GM12874 (cell line): ENCODE data around the gene HAPLN1.

Source experiments
- TF ChIP-seq, protein P1 (sequence below): IDR thresholded peaks from 2 replicates; pipeline ENCODE4 v1.5.1; 2011; ENCODE audit warnings: low read depth, mild to moderate bottlenecking, control low read depth, low read length, moderate library complexity; ENCODE audit not compliant: insufficient read depth

HAPLN1 gene

DNA sequence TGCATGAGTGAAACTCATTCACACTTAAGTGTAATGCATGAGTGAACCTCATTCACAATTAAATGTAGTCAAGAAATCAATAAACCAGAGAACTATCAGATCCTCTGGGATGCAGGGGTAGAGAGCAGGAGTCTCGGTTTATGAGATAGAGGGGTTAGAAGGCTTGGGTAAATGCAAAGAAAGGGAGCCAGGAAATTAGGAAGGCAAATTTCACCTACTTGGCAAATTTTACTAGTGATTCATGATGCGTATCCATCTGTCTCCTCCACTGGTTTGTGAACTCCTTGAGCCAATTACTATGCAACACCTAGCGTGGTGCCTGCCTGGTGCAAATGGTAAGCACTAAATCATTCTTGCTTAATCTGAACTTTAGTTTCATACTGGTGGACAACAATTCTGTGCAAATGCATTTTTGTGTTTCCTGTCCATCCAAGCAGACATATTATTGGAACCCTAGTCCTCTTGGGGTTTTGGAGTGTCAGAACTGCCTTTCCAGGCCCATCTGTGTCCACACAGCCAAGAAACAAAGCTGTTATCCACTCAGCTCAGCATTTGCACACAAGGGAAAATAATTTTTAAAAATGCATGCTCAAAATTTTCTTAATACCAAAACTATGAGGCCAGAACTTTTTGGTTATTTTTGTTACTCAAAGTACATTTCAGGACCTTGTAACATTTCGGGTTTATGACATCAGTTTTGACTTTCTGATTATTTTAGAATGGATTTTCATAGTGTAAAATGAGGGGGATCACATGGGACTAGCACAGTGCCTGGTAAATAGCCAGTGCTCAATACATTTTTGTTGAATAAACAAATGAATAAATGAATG, 5.2 kb downstream of the HAPLN1 start:
- TF ChIP-seq, protein P1, sequence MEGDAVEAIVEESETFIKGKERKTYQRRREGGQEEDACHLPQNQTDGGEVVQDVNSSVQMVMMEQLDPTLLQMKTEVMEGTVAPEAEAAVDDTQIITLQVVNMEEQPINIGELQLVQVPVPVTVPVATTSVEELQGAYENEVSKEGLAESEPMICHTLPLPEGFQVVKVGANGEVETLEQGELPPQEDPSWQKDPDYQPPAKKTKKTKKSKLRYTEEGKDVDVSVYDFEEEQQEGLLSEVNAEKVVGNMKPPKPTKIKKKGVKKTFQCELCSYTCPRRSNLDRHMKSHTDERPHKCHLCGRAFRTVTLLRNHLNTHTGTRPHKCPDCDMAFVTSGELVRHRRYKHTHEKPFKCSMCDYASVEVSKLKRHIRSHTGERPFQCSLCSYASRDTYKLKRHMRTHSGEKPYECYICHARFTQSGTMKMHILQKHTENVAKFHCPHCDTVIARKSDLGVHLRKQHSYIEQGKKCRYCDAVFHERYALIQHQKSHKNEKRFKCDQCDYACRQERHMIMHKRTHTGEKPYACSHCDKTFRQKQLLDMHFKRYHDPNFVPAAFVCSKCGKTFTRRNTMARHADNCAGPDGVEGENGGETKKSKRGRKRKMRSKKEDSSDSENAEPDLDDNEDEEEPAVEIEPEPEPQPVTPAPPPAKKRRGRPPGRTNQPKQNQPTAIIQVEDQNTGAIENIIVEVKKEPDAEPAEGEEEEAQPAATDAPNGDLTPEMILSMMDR: no peak

DNA sequence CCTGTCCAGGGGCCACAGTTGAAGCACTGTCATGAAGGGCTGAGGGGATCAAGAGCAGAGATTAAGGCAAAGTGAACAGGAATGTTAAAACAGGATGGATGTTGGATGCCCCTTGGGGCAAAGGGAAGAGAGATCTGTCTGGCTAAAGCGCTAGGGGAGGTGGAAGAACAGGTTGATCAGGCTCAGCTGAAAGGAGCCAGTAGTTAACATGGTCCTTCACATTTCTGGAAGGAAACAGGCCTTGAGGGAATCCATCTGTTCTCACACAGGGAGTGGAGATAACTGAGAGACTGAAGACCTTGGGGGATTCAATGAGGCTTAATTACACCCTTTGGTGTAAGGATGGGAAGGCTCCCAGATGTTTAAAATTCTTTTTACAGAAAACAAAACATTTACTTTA, 5.8 kb downstream of the HAPLN1 start:
- TF ChIP-seq, protein P1: no peak

DNA sequence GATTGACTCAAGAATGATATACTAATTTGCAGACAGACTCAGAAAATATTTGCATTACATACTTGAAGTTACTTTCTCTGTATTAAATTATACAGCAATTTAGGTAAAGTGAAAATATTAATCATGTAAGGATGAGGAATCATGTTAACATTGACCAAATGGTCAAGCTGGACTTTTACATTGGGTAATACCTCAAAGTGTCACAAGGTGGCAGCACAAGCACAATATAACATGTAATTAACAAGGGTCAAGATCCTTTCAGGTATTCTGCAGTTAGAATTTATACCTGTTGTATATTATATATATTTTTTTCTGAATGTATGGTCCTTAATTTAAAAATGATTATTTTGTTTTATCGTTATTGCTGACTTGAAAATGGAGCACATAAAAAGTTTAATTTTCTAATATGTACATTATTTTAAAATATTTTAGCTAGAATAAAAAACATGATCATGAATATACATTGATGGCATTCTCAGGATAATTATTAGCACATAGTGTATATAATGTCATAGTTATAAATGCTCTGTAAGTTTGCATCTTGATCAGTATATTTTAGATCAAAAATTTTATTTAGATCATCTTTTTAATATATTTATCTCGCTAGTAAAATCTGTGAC, 8.6 kb downstream of the HAPLN1 start:
- TF ChIP-seq, protein P1: peak; percentile 41; the same call in 1 of the 2 replicates

DNA sequence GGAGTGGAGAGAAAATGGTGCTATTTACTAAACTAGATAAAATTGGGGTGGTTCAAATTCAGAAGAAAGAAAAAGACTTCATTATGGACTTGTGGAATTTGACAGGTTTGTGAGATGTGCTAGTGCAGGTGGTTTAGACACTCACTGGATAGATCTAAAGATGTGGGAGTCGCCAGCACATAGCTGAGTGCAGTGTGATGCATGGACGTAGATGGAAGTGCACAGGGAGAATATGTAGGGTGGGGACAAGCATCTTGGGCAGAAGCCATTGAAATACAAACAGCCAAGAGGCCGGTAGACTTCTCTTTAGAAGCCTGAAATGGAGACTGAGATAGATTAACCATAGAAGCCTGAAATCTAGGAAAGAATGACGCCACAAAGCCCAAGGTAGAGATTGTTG, 10.7 kb downstream of the HAPLN1 start:
- TF ChIP-seq, protein P1: no peak

DNA sequence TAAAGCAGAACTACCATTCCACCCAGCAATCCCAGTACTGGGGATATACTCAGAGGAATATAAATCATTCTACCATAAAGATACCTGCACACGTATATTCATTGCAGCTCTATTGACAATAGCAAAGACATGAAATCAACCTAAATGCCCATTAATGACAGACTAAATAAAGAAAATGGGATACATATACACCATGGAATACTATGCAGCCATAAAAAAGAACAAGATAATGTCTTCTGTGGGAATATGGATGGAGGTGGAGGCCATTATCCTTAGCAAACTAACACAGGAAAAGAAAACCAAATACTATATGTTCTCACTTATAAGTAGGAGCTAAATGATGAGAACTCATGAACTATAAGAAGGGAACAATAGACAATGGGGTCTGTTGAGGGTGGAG, 12.5 kb downstream of the HAPLN1 start:
- TF ChIP-seq, protein P1: no peak

DNA sequence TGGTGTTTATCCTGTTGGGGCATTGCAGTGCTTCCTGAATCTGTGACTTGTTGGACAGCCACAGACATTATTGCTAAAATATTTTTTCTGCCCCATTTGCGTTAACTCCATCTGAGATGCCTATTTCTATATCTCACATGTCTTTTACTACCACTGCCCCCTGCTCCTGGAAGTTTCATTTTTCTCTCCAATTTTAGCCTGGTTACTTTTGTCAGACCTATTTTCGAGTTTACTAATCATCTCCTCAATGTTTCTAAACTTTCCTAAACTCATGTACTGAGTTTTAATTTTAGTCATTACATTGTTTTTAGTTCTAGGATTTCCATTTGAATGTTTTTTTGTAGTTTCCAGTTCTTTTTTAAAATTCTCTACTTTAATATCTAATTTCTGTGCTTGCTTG, 17.6 kb downstream of the HAPLN1 start:
- TF ChIP-seq, protein P1: no peak

DNA sequence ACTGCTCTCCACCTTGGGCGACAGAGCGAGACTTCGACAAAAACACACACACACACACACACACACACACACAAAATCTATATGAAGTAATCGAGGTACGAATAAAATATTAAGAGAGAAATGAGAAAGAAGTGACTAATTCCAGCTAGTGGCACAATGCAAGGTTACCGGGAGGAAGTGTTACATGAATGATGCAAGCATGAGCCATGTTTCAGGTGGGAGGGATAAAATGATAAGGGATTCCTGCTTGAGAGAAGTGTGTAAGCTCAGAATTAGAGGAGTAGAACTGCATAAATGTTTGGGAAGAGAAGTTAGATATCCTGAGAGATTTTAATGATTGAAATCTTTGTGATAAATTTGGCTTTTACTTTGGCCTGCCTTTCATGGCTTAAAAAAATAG, 18.8 kb downstream of the HAPLN1 start:
- TF ChIP-seq, protein P1: no peak
